GM12878 (cell line): ENCODE measurements around the gene C10orf90. TPM values are rescaled to one million over a fixed set of nuclear protein-coding genes. Genes with fewer than 3 reads are reported as not detected.

Experiments used
- ATAC-seq: fragments of 200-7000 bp; cut with Tn5 transposase; 3 replicates; pipeline ENCODE4 v1.9.1; 2020; ENCODE audit warnings: mild to moderate bottlenecking, moderate library complexity
- BruUV-seq: library from RNA; stranded (reverse); fragments of 400-500 nt; replicated peaks from 2 replicates; lab custom pipeline; 2021; lab: Mats Ljungman, UMichigan
- CTCF ChIA-PET: fragments of 300-600 bp; sonication (Branson Sonifier 250); formaldehyde crosslinking; extraction: SDS; loops from one replicate; lab custom pipeline; 2021; ENCODE audit warnings: inconsistent platforms; lab: Yijun Ruan, JAX
- POLR2A ChIA-PET: fragments of 350-600 bp; formaldehyde crosslinking; extraction: SDS; loops from one replicate; lab custom pipeline; 2021; ENCODE audit warnings: inconsistent platforms; lab: Charles Lee
- RAD21 ChIA-PET: fragments of 300-600 bp; sonication (Branson Sonifier 250); formaldehyde crosslinking; loops from one replicate; lab custom pipeline; 2023; ENCODE audit warnings: antibody characterized with exemption; ENCODE audit not compliant: unreplicated experiment; lab: Charles Lee
- SMC1A ChIA-PET: fragments of 300-600 bp; sonication (Branson Sonifier 250); formaldehyde crosslinking; loops from one replicate; lab custom pipeline; 2023; ENCODE audit not compliant: unreplicated experiment, uncharacterized antibody; lab: Charles Lee
- DNase-seq: peaks from one replicate; pipeline ENCODE4 v3.0.0-alpha.2; 2011; ENCODE audit warnings: low read depth, low spot score
- FAIRE-seq: peaks from 3 replicates; lab custom pipeline; 2011; peaks lifted over from hg19 to GRCh38; lab: Jason Lieb, UNC
- H2AFZ ChIP-seq: 2 replicates; pipeline ENCODE4 v1.6.0; 2011; ENCODE audit warnings: low read depth, low read length, control low read depth; ENCODE audit not compliant: control insufficient read depth
- H3K27ac ChIP-seq: 2 replicates; pipeline ENCODE4 v1.5.1; 2011; ENCODE audit warnings: control low read depth; ENCODE audit not compliant: control insufficient read depth, insufficient read depth
- H3K27me3 ChIP-seq, 2 experiments: replicated peaks in 1 of 2; 2 replicates each; pipeline versions ENCODE4 v1.6.0 to v1.6.1; 2011; ENCODE audit warnings: low read length in 1 of 2; ENCODE audit not compliant: control insufficient read depth in 2 of 2, insufficient read depth in 2 of 2
- H3K36me3 ChIP-seq, 2 experiments: 2 replicates each; pipeline ENCODE4 v1.5.1; 2011; ENCODE audit warnings: low read length in 1 of 2; ENCODE audit not compliant: control insufficient read depth in 2 of 2, insufficient read depth in 2 of 2
- H3K4me1 ChIP-seq: 2 replicates; pipeline ENCODE4 v1.6.1; 2011; ENCODE audit warnings: mild to moderate bottlenecking, low read length, moderate library complexity, mixed read lengths; ENCODE audit not compliant: control insufficient read depth, insufficient read depth
- H3K4me2 ChIP-seq: 2 replicates; pipeline ENCODE4 v1.6.0; 2011; ENCODE audit warnings: control low read depth; ENCODE audit not compliant: control insufficient read depth, insufficient read depth
- H3K4me3 ChIP-seq: fragments of 200-600 bp; sonication (generic); 2 replicates; pipeline ENCODE4 v1.5.1; 2016
- H3K79me2 ChIP-seq: 2 replicates; pipeline ENCODE4 v1.6.0; 2011; ENCODE audit warnings: low read length; ENCODE audit not compliant: control insufficient read depth, insufficient read depth
- H3K9ac ChIP-seq: 2 replicates; pipeline ENCODE4 v1.8.0; 2011; ENCODE audit warnings: low read length, control low read depth, mixed read lengths; ENCODE audit not compliant: control insufficient read depth, insufficient read depth
- H3K9me3 ChIP-seq: replicated peaks from 3 replicates; pipeline ENCODE4 v1.5.1; 2011; ENCODE audit warnings: mild to moderate bottlenecking, low read length; ENCODE audit not compliant: control insufficient read depth, insufficient read depth
- H4K20me1 ChIP-seq: 2 replicates; pipeline ENCODE4 v1.6.0; 2011; ENCODE audit not compliant: control insufficient read depth, insufficient read depth
- BCLAF1 ChIP-seq: fragments of 450-650 bp; IDR thresholded peaks from 2 replicates; pipeline ENCODE4 v1.6.1; 2017; ENCODE audit warnings: antibody characterized with exemption, mild to moderate bottlenecking, moderate library complexity
- CBFB ChIP-seq: IDR thresholded peaks from 2 replicates; pipeline ENCODE4 v1.6.1; 2016; ENCODE audit warnings: antibody characterized with exemption, low read depth
- CREM ChIP-seq: IDR thresholded peaks from 2 replicates; pipeline ENCODE4 v1.6.1; 2014; ENCODE audit warnings: antibody characterized with exemption, low read depth
- FOXK2 ChIP-seq: fragments of 450-650 bp; IDR thresholded peaks from 2 replicates; pipeline ENCODE4 v1.6.1; 2017; ENCODE audit warnings: mild to moderate bottlenecking, moderate library complexity
- GATAD2B ChIP-seq: fragments of 450-650 bp; conservative IDR thresholded peaks from 2 replicates; pipeline ENCODE4 v1.6.1; 2017; ENCODE audit warnings: low read depth, mild to moderate bottlenecking, moderate library complexity
- MLLT1 ChIP-seq: fragments of 450-650 bp; IDR thresholded peaks from 2 replicates; pipeline ENCODE4 v1.6.1; 2016; ENCODE audit warnings: mild to moderate bottlenecking
- REST ChIP-seq: IDR thresholded peaks from 2 replicates; pipeline ENCODE4 v1.6.1; 2012; ENCODE audit warnings: mild to moderate bottlenecking, low read depth, low read length
- SKIL ChIP-seq: fragments of 450-650 bp; IDR thresholded peaks from 2 replicates; pipeline ENCODE4 v1.6.1; 2017; ENCODE audit warnings: mild to moderate bottlenecking, low read depth, inconsistent platforms; ENCODE audit not compliant: poor library complexity, severe bottlenecking
- ZBTB40 ChIP-seq: fragments of 450-650 bp; IDR thresholded peaks from 2 replicates; pipeline ENCODE4 v1.6.1; 2016; ENCODE audit warnings: mild to moderate bottlenecking, moderate library complexity, borderline replicate concordance
- ZZZ3 ChIP-seq: IDR thresholded peaks from 2 replicates; pipeline ENCODE4 v1.6.1; 2011; ENCODE audit warnings: low read depth; ENCODE audit not compliant: control insufficient read depth, insufficient read length
- WGBS: methylation state at CpG from one replicate; pipeline ENCODE4 v1.1.6; 2016; ENCODE audit warnings: low lambda C conversion rate; ENCODE audit not compliant: insufficient replicate concordance, insufficient coverage; ENCODE audit errors: missing lambda C conversion rate; 5-methylcytosine and 5-hydroxymethylcytosine counted together
- in situ Hi-C: fragments of 300-500 bp; cut with MboI; formaldehyde crosslinking; loops from 9 replicates; pipeline ENCODE4 v1.14.3; 2018; ENCODE audit warnings: mixed read lengths
- intact Hi-C: fragments of 100-400 bp; cut with micrococcal nuclease; formaldehyde crosslinking; loops from one replicate; pipeline ENCODE4 v1.14.2; 2022; ENCODE audit not compliant: unreplicated experiment
- polyA plus RNA-seq, 11 experiments: library from polyadenylated mRNA; depleted of rRNA in 4 of 11; unstranded in 6 of 11; stranded (reverse) in 5 of 11; fragments of >200 nt; fragmentation: Nextera tagmentation in 4 of 11; fragmentation: Illumina TruSeq in 1 of 11; extraction: Ambion mirVana in 4 of 11; extraction: Trizol in 1 of 11; gene quantifications; 1 replicate in 1 of 11; 2 replicates in 10 of 11; pipeline versions ENCODE4 v1.2.1 to v1.2.3, GENCODE V29; 2011 to 2016; ENCODE audit warnings: inconsistent platforms in 2 of 11, missing spikeins in 2 of 11, low read depth in 1 of 11
- total RNA-seq, 4 experiments: library from RNA; depleted of rRNA in 3 of 4; stranded (reverse); fragments of >200 nt in 3 of 4; fragmentation: Illumina TruSeq in 1 of 4; extraction: Trizol in 1 of 4; gene quantifications; 2 replicates each; pipeline versions ENCODE4 v1.2.1 to v1.2.3, GENCODE V29; 2013 to 2021

C10orf90 gene
- total and polyA plus RNA-seq, 10 of the 15 experiments (the other 5 are each of a cell fraction or from before 2014, with no cell fraction given): 0.04 TPM; not detected in 9

GRCh38 chr10:126392068-126392467 is 278.4 kb downstream of the C10orf90 start:
- Histone ChIP-seq H3K27ac (no peak overlapping the region), H3K27me3 (no peaks in the 10 kb centered on the region), H3K9me3 (no peaks in the 10 kb centered on the region; the same call in 2 of the 3 replicates), H2AFZ (no peak overlapping the region), H3K79me2 (no peaks in the 10 kb centered on the region), H3K36me3 (no peaks in the 10 kb centered on the region), H3K4me3 (no peak overlapping the region), H4K20me1 (no peaks in the 10 kb centered on the region), H3K9ac (no peak overlapping the region), H3K4me1 (no peaks in the 10 kb centered on the region), H3K4me2 (no peak overlapping the region)
- no peak for ATAC-seq
- FAIRE-seq: no peak
- BruUV-seq: no TSS peak
- ChIA-PET POLR2A (no interaction called here), RAD21 (no interaction called here), SMC1A (no interaction called here), CTCF (no interaction called here)
- DNase-seq: no peak
- 40% methylated on average over 6 of the region's 6 CpGs for WGBS
- intact Hi-C loops (no loop called here), in situ Hi-C loops (no loop called here)
- no peak for TF ChIP-seq MLLT1
- no peak for TF ChIP-seq CBFB
- no peak for TF ChIP-seq BCLAF1
- TF ChIP-seq FOXK2: no peak
- TF ChIP-seq ZZZ3: no peak
- no peak for TF ChIP-seq SKIL
- TF ChIP-seq GATAD2B: no peak
- no peak for TF ChIP-seq REST
- no peak for TF ChIP-seq CREM
- TF ChIP-seq ZBTB40: no peak
